HG03378 (cell line): ENCODE data around the gene RUBCN.

ENCODE experiments used
- ATAC-seq: cut with Tn5 transposase; IDR thresholded peaks from one replicate; pipeline ENCODE4 v1.9.1; 2021; ENCODE audit warnings: mild to moderate bottlenecking, moderate library complexity; ENCODE audit not compliant: unreplicated experiment

Gene RUBCN

GRCh38 chr3:197736491-197737318 is at the start of gene RUBCN:
TSS of gene RUBCN (minus strand) at chr3:197736904. CDS start at chr3:197736719, 185 bp downstream.
- ATAC-seq: peak; percentile 67

GRCh38 chr3:197784019-197784585 is 47.4 kb upstream of the RUBCN start:
- ATAC-seq: no peak

GRCh38 chr3:197782230-197782629 is 45.5 kb upstream of the RUBCN start:
- ATAC-seq: no peak

GRCh38 chr3:197775317-197775716 is 38.6 kb upstream of the RUBCN start:
- no peak for ATAC-seq

GRCh38 chr3:197761784-197762183 is 25.1 kb upstream of the RUBCN start:
- no peak for ATAC-seq

GRCh38 chr3:197758512-197758911 is 21.8 kb upstream of the RUBCN start:
- ATAC-seq: no peak

GRCh38 chr3:197756704-197757103 is 20.0 kb upstream of the RUBCN start:
- ATAC-seq: no peak

- no peak for ATAC-seq
These were observed 16.6 kb upstream of the RUBCN start for GRCh38 chr3:197753263-197753662.

- ATAC-seq: no peak
These were observed 15.4 kb upstream of the RUBCN start for GRCh38 chr3:197752107-197752506.

GRCh38 chr3:197750858-197751737 is 14.4 kb upstream of the RUBCN start:
- no peak for ATAC-seq

- ATAC-seq: no peak
These were observed 13.7 kb upstream of the RUBCN start for GRCh38 chr3:197750396-197750831.

GRCh38 chr3:197749601-197750395 is 13.1 kb upstream of the RUBCN start, which contains the start of gene FYTTD1:
TSS of gene FYTTD1 (plus strand) at chr3:197749883. CDS start at chr3:197749972, 89 bp downstream.
- ATAC-seq: peak; percentile 48

- peak; percentile 28 for ATAC-seq
These were observed 12.6 kb upstream of the RUBCN start for GRCh38 chr3:197749315-197749600.

GRCh38 chr3:197748597-197749314 is 12.1 kb upstream of the RUBCN start:
- ATAC-seq: peak; percentile 18

GRCh38 chr3:197746801-197747237 is 10.1 kb upstream of the RUBCN start:
- no peak for ATAC-seq

- ATAC-seq: no peak
These were observed 9.5 kb upstream of the RUBCN start for GRCh38 chr3:197746209-197746608.

GRCh38 chr3:197742787-197743186 is 6.1 kb upstream of the RUBCN start:
- no peak for ATAC-seq

GRCh38 chr3:197737749-197738462 is 1.2 kb upstream of the RUBCN start:
- ATAC-seq: no peak

GRCh38 chr3:197737319-197737649 is 580 bp upstream of the RUBCN start:
- ATAC-seq: no peak
